Activated CD4-positive, alpha-beta T cell treated with anti-CD3 and anti-CD28 coated beads, Interleukin-2, Interleukin-6, amounts not matched to agents 100 ng/mL and 50 ng/mL, durations not matched to agents 16 hours and 8 hours (primary cell): ENCODE results near the gene TBPL2.
A peak's percentile ranks its signal among the peaks of the same experiment; 100 is the strongest.
"Not testable (repeated sequence)": the region's sequence is repeated elsewhere in the genome, so short reads cannot be mapped to it uniquely, and the experiment has no call there.

Experiments used
- DNase-seq: peaks from one replicate; pipeline ENCODE4 v3.0.0-alpha.2; 2020

The TBPL2 gene

GRCh38 chr14:55438066-55438683 lies 2.2 kb downstream of the TBPL2 start:
- peak; percentile 38 for DNase-seq

- no peak for DNase-seq
Observed at GRCh38 chr14:55436931-55437330, 3.5 kb downstream of the TBPL2 start.

GRCh38 chr14:55436519-55436918 lies 3.9 kb downstream of the TBPL2 start:
- no peak for DNase-seq

GRCh38 chr14:55434805-55435174 lies 5.6 kb downstream of the TBPL2 start:
- no peak for DNase-seq

- DNase-seq, result no peak
Observed at GRCh38 chr14:55433880-55434804, 6.3 kb downstream of the TBPL2 start.

GRCh38 chr14:55432628-55433027 lies 7.8 kb downstream of the TBPL2 start:
- DNase-seq, result no peak

- DNase-seq, result peak; percentile 73
Observed at GRCh38 chr14:55430024-55430690, 10.3 kb downstream of the TBPL2 start.

GRCh38 chr14:55427439-55427838 lies 13.0 kb downstream of the TBPL2 start:
- DNase-seq, result no peak

- no peak for DNase-seq
Observed at GRCh38 chr14:55426891-55427290, 13.5 kb downstream of the TBPL2 start.

GRCh38 chr14:55425091-55425490 lies 15.3 kb downstream of the TBPL2 start:
- DNase-seq, result no peak

GRCh38 chr14:55423969-55424368 lies 16.4 kb downstream of the TBPL2 start:
- no peak for DNase-seq

GRCh38 chr14:55422338-55422737 lies 18.1 kb downstream of the TBPL2 start:
- DNase-seq, result not testable (repeated sequence)

GRCh38 chr14:55419663-55420062 lies 20.8 kb downstream of the TBPL2 start:
- DNase-seq, result no peak

GRCh38 chr14:55418411-55418810 lies 22.0 kb downstream of the TBPL2 start:
- no peak for DNase-seq

- DNase-seq, result no peak
Observed at GRCh38 chr14:55417955-55418354, 22.5 kb downstream of the TBPL2 start.

GRCh38 chr14:55416866-55417265 lies 23.6 kb downstream of the TBPL2 start:
- DNase-seq, result peak; percentile 52

- no peak for DNase-seq
Observed at GRCh38 chr14:55414551-55414950, 25.9 kb downstream of the TBPL2 start.

- DNase-seq, result no peak
Observed at GRCh38 chr14:55412676-55413075, 27.7 kb downstream of the TBPL2 start.

- peak; percentile 87 for DNase-seq
Observed at GRCh38 chr14:55411426-55412389, 28.7 kb downstream of the TBPL2 start, which contains the start of gene ATG14. Gene ATG14, minus strand, starts transcription at chr14:55411830. Its CDS starts 8 bp downstream, at chr14:55411822.

GRCh38 chr14:55410876-55411275 lies 29.5 kb downstream of the TBPL2 start:
- no peak for DNase-seq

- peak; percentile 6 for DNase-seq
Observed at GRCh38 chr14:55404173-55404854, 36.1 kb downstream of the TBPL2 start.

GRCh38 chr14:55401751-55402150 lies 38.7 kb downstream of the TBPL2 start:
- DNase-seq, result no peak
